GM23248 (cell line): ENCODE measurements around the gene SSRP1. TPM values are rescaled to one million over a fixed set of nuclear protein-coding genes. Genes with fewer than 3 reads are reported as not detected.

Source experiments
- DNase-seq: peaks from one replicate; pipeline ENCODE4 v3.0.0-alpha.2; 2015
- H2AFZ ChIP-seq: fragments of 200-600 bp; sonication (generic); 2 replicates; pipeline ENCODE4 v1.6.1; 2016; ENCODE audit warnings: antibody characterized with exemption
- H3F3A ChIP-seq: fragments of 200-600 bp; sonication (generic); 2 replicates; pipeline ENCODE4 v1.6.1; 2016; ENCODE audit warnings: mild to moderate bottlenecking, antibody characterized with exemption, mixed run types; ENCODE audit not compliant: insufficient read depth
- H3K27ac ChIP-seq: fragments of 200-600 bp; sonication (generic); 2 replicates; pipeline ENCODE4 v1.5.1; 2016; ENCODE audit warnings: mild to moderate bottlenecking
- H3K27me3 ChIP-seq: fragments of 200-600 bp; sonication (generic); replicated peaks from 2 replicates; pipeline ENCODE4 v1.6.1; 2016; ENCODE audit warnings: mild to moderate bottlenecking; ENCODE audit not compliant: insufficient read depth
- H3K36me3 ChIP-seq: fragments of 200-600 bp; sonication (generic); 2 replicates; pipeline ENCODE4 v1.6.1; 2016; ENCODE audit warnings: low read depth, mild to moderate bottlenecking
- H3K4me1 ChIP-seq: fragments of 200-600 bp; sonication (generic); 2 replicates; pipeline ENCODE4 v1.6.1; 2016; ENCODE audit warnings: mild to moderate bottlenecking; ENCODE audit not compliant: insufficient read depth
- H3K4me2 ChIP-seq: fragments of 200-600 bp; sonication (generic); one replicate; pipeline ENCODE4 v1.6.1; 2016; ENCODE audit warnings: mild to moderate bottlenecking; ENCODE audit not compliant: unreplicated experiment
- H3K4me3 ChIP-seq: fragments of 200-600 bp; sonication (generic); 2 replicates; pipeline ENCODE4 v1.5.1; 2016; ENCODE audit warnings: mild to moderate bottlenecking
- H3K79me2 ChIP-seq: fragments of 200-600 bp; sonication (generic); 2 replicates; pipeline ENCODE4 v1.6.1; 2016; ENCODE audit warnings: mild to moderate bottlenecking; ENCODE audit not compliant: insufficient read depth
- H3K9ac ChIP-seq: fragments of 200-600 bp; sonication (generic); 2 replicates; pipeline ENCODE4 v1.6.1; 2016; ENCODE audit warnings: mild to moderate bottlenecking
- H3K9me2 ChIP-seq: fragments of 200-600 bp; sonication (generic); 2 replicates; pipeline ENCODE4 v1.6.1; 2016; ENCODE audit warnings: mixed run types, mild to moderate bottlenecking, moderate library complexity; ENCODE audit not compliant: insufficient read depth
- H3K9me3 ChIP-seq: fragments of 200-600 bp; sonication (generic); one replicate; pipeline ENCODE4 v1.6.1; 2017; ENCODE audit warnings: low read depth
- H4K20me1 ChIP-seq: fragments of 200-600 bp; sonication (generic); 2 replicates; pipeline ENCODE4 v1.6.0; 2016; ENCODE audit not compliant: insufficient read depth
- EZH2 ChIP-seq: fragments of 200-600 bp; sonication (generic); IDR thresholded peaks from 2 replicates; pipeline ENCODE4 v1.6.1; 2018; ENCODE audit warnings: antibody characterized with exemption, mild to moderate bottlenecking; ENCODE audit not compliant: insufficient read depth, poor library complexity, severe bottlenecking
- EZH2phosphoT487 ChIP-seq: fragments of 200-600 bp; sonication (generic); IDR thresholded peaks from 2 replicates; pipeline ENCODE4 v1.6.1; 2018; ENCODE audit warnings: antibody characterized with exemption, moderate library complexity, mild to moderate bottlenecking, low read depth; ENCODE audit not compliant: insufficient read depth
- WGBS, 2 experiments: methylation state at CpG; one replicate each; pipeline ENCODE4 v1.1.6; 2015 to 2017; ENCODE audit warnings: low lambda C conversion rate in 2 of 2, low coverage in 1 of 2; ENCODE audit errors: missing lambda C conversion rate in 2 of 2; 5-methylcytosine and 5-hydroxymethylcytosine counted together
- in situ Hi-C: fragments of 300-500 bp; cut with MboI; formaldehyde crosslinking; loops from 2 replicates; pipeline ENCODE4 v1.15.0; 2020
- polyA plus RNA-seq: library from polyadenylated mRNA; unstranded; fragments of >200 nt; fragmentation: Nextera tagmentation; extraction: Ambion mirVana; gene quantifications from 2 replicates; pipeline ENCODE4 v1.2.1, GENCODE V29; 2016
- total RNA-seq: library from RNA; depleted of rRNA; stranded (reverse); fragments of >200 nt; shearing (Covaris generic); gene quantifications from 2 replicates; pipeline ENCODE4 v1.2.3, GENCODE V29; 2014

SSRP1 gene
- total and polyA plus RNA-seq, 2 experiments from 2014 or later = 29.3 to 76.2 TPM

DNA sequence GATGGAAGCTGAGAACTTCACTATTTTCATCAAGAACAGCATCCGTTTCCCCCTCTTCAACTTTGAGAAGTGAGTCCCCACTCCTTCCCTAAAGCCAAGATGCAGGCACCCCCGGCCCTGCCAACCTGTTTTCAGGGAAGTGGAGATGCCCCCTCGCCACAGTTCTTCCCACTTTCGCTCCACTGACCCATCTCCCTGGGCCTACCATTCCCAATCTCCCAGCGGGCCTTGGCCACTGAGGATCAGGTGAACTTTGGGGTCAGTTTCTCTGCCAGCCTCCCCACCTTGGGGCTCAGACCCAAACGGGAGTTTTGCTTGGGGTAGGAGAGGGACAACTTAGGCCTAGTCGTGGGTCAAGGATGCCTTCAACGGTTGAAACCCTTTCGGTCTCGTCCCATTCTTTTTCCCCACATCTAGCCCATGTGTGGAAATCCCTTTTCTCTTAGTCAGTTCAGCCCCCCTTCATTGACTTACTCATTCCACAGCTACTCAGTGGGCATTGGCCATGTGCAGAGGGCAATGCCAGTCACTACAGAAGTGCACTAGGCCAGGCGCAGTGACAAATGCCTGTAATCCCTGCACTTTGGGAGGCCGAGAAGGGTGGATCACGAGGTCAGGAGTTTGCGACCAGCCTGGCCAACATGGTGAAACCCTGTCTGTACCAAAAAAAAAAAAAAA lies 13.1 kb upstream of the SSRP1 start:
- H3F3A ChIP-seq = no peaks in the 10 kb centered on the region
- no peaks in the 10 kb centered on the region for H3K36me3 ChIP-seq
- no peak overlapping the region for H3K4me3 ChIP-seq
- WGBS, 2 experiments = 84 to 88% methylated on average over 14 of the region's 14 CpGs
- H3K27me3 ChIP-seq = no peaks in the 10 kb centered on the region
- H3K79me2 ChIP-seq = no peaks in the 10 kb centered on the region
- no peaks in the 10 kb centered on the region for H3K4me1 ChIP-seq
- no peaks in the 10 kb centered on the region for H4K20me1 ChIP-seq
- no peak overlapping the region for H3K4me2 ChIP-seq
- H3K9ac ChIP-seq = no peak overlapping the region
- in situ Hi-C loops = no loop called here
- DNase-seq = peak; percentile 51
- H3K9me3 ChIP-seq = no peaks in the 10 kb centered on the region
- H3K27ac ChIP-seq = no peak overlapping the region
- H2AFZ ChIP-seq = no peak overlapping the region
- no peaks in the 10 kb centered on the region for H3K9me2 ChIP-seq
- TF ChIP-seq EZH2 (no peak), EZH2phosphoT487 (no peak)

DNA sequence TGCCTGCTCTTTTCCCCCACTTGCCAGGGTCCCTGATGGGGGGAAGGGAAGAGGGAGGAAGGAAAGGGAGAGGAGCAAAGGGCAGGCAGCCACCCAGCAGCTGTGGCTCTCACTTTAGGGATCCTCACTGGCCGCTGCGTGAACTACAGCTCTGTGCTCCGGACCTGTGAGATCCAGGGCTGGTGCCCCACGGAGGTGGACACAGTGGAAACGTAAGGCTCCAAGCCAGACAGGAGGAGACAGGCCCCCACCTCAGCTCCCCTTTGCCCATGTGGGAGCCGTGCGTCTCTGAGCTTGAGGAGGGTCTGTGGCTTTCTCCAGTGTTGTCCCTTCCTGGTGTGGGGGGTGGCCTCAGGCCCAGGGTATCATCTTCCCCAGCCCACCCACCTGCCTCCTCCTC lies 12.4 kb upstream of the SSRP1 start:
- WGBS, 2 experiments = 87 to 88% methylated on average over 7 of the region's 7 CpGs
- Histone ChIP-seq H3K27ac (no peak overlapping the region), H3K79me2 (no peaks in the 10 kb centered on the region), H3K27me3 (no peaks in the 10 kb centered on the region), H3K36me3 (no peaks in the 10 kb centered on the region), H4K20me1 (no peaks in the 10 kb centered on the region), H2AFZ (no peak overlapping the region), H3K9ac (no peak overlapping the region), H3K9me2 (no peaks in the 10 kb centered on the region), H3K4me3 (no peak overlapping the region), H3K4me2 (no peak overlapping the region), H3K4me1 (no peaks in the 10 kb centered on the region), H3F3A (no peaks in the 10 kb centered on the region), H3K9me3 (no peaks in the 10 kb centered on the region)
- no peak for TF ChIP-seq EZH2
- TF ChIP-seq EZH2phosphoT487 = no peak
- DNase-seq = no peak
- in situ Hi-C loops = no loop called here

DNA sequence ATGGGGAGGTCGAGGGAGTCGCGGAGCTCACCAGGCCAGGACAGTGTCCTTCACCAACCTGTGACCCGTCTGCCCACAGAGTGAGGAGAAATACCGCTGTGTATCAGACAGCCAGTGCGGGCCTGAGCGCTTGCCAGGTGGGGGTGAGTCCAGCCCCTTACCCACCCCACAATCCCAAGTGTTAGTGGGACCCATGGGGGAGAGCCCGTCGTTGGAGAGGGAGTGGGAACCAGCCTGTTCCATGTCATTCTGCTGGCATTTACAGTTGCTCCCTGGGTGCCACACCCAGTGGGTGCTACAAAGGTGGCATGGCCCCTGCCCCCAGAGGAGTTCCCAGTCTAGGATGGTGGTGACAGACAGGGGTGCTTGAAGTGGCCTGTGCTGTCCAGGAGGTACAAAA lies 11.6 kb upstream of the SSRP1 start:
- no peak for DNase-seq
- no peaks in the 10 kb centered on the region for H3K9me3 ChIP-seq
- H3K36me3 ChIP-seq = no peaks in the 10 kb centered on the region
- H3F3A ChIP-seq = no peaks in the 10 kb centered on the region
- H3K4me1 ChIP-seq = no peaks in the 10 kb centered on the region
- H3K4me2 ChIP-seq = no peak overlapping the region
- no peak overlapping the region for H3K9ac ChIP-seq
- no peak overlapping the region for H2AFZ ChIP-seq
- H3K27me3 ChIP-seq = no peaks in the 10 kb centered on the region
- H3K4me3 ChIP-seq = no peak overlapping the region
- in situ Hi-C loops = no loop called here
- H4K20me1 ChIP-seq = no peaks in the 10 kb centered on the region
- H3K9me2 ChIP-seq = no peaks in the 10 kb centered on the region
- no peak for TF ChIP-seq EZH2
- H3K27ac ChIP-seq = no peak overlapping the region
- H3K79me2 ChIP-seq = no peaks in the 10 kb centered on the region
- 73 to 86% methylated on average over 7 to 9 of the region's 9 CpGs for WGBS, 2 experiments

DNA sequence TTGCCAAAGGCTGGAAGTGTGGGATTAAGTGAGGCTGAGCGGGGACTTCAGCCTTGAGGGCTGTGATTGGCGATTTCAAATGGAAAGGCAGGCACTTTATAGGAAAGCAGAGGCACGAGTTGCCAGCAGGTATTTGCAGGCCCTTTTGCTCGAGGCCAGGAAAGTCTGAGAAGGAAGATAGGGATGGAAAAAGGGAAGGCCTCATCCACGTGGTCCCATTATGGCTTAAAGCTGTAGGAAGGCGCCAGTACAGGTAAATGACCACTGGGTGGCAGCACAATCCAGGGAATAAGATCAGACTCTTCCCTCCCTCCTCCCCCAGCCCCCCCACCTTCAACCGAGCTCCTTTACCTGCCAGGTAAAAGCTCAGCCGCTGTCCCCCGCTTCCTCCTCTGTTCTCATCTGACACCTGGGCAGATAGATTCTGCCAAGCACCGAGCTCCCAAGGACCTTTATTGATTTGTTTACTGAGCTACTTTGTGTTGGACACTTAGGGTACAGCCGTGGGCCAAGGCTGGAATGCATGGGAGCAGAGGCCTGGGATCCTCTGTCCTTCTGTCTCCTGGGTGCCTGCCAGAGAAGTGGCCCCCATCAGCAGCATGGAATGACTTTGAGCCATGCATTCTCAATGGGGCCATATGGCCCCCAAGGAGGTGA lies 10.0 kb upstream of the SSRP1 start:
- DNase-seq = peak; percentile 79
- H4K20me1 ChIP-seq = no peaks in the 10 kb centered on the region
- no peaks in the 10 kb centered on the region for H3K9me2 ChIP-seq
- whole genome bisulfite sequencing, 2 experiments = 12 to 16% methylated on average over 11 of the region's 11 CpGs
- no peak overlapping the region for H3K4me3 ChIP-seq
- in situ Hi-C loops = no loop called here
- no peaks in the 10 kb centered on the region for H3K79me2 ChIP-seq
- H3K9ac ChIP-seq = peak overlapping the region; percentile 46
- no peaks in the 10 kb centered on the region for H3K4me1 ChIP-seq
- no peaks in the 10 kb centered on the region for H3K9me3 ChIP-seq
- TF ChIP-seq EZH2 = no peak
- no peak for TF ChIP-seq EZH2phosphoT487
- H2AFZ ChIP-seq = peak overlapping the region; percentile 80
- H3K4me2 ChIP-seq = no peak overlapping the region
- no peaks in the 10 kb centered on the region for H3K36me3 ChIP-seq
- H3K27me3 ChIP-seq = no peaks in the 10 kb centered on the region
- no peaks in the 10 kb centered on the region for H3F3A ChIP-seq
- no peak overlapping the region for H3K27ac ChIP-seq
